ENCODE results near the gene MEF2C.

MEF2C gene

GRCh38 chr5:88688984-88689667 is 193.9 kb downstream of the MEF2C start:
- TF ChIP-seq CTCF (conservative IDR thresholded peaks at IDR 0.05; ENCODE audit: low read depth), result no peak
- DNase-seq (ENCODE audit: low spot score), result no peak
- no peak overlapping the region for H3K27ac ChIP-seq
- ChIA-PET POLR2A (ENCODE audit: low non-redundant PET) (no interaction called here), CTCF (interaction anchor here (0.6 to 5.0 kb wide), 4 partner anchors 790 to 1956 kb away, joined by 3 to 40 read pairs (median 4); no protein-coding TSS in a partner anchor)

GRCh38 chr5:88688156-88688983 is 194.6 kb downstream of the MEF2C start:
- no peak for TF ChIP-seq CTCF (conservative IDR thresholded peaks at IDR 0.05; ENCODE audit: low read depth)
- no peak overlapping the region for H3K27ac ChIP-seq
- CTCF ChIA-PET, result interaction anchor here (0.6 to 5.0 kb wide), 2 partner anchors 86 to 907 kb away, joined by 3 to 40 read pairs; no protein-coding TSS in a partner anchor
- DNase-seq (ENCODE audit: low spot score), result no peak
- POLR2A ChIA-PET (ENCODE audit: low non-redundant PET), result no interaction called here

- ChIA-PET POLR2A (ENCODE audit: low non-redundant PET) (no interaction called here), CTCF (interaction anchor here (0.6 to 5.0 kb wide), 3 partner anchors 85 to 1448 kb away, joined by 3 to 40 read pairs (median 3); no protein-coding TSS in a partner anchor)
- DNase-seq (ENCODE audit: low spot score), result no peak
- TF ChIP-seq CTCF (conservative IDR thresholded peaks at IDR 0.05; ENCODE audit: low read depth), result no peak
- no peak overlapping the region for H3K27ac ChIP-seq
These were observed 195.5 kb downstream of the MEF2C start for GRCh38 chr5:88687373-88687911.

GRCh38 chr5:88686726-88687125 is 196.3 kb downstream of the MEF2C start:
- no peak for DNase-seq (ENCODE audit: low spot score)
- H3K27ac ChIP-seq, result no peak overlapping the region
- ChIA-PET POLR2A (ENCODE audit: low non-redundant PET) (no interaction called here), CTCF (interaction anchor here (0.7 kb wide), 1 partner anchor 1447 kb away, joined by 3 read pairs; no protein-coding TSS in a partner anchor)
- no peak for TF ChIP-seq CTCF (conservative IDR thresholded peaks at IDR 0.05; ENCODE audit: low read depth)

GRCh38 chr5:88685591-88686541 is 197.1 kb downstream of the MEF2C start:
- H3K27ac ChIP-seq, result no peak overlapping the region
- DNase-seq (ENCODE audit: low spot score), result no peak
- CTCF ChIA-PET, result interaction anchor here (0.6 to 0.9 kb wide), 2 partner anchors 828 to 904 kb away, joined by 3 to 4 read pairs; no protein-coding TSS in a partner anchor
- POLR2A ChIA-PET (ENCODE audit: low non-redundant PET), result interaction anchor here (0.6 kb wide), 1 partner anchor 1546 kb away, joined by 5 read pairs; no protein-coding TSS in a partner anchor
- TF ChIP-seq CTCF (conservative IDR thresholded peaks at IDR 0.05; ENCODE audit: low read depth), result no peak

Measured in RWPE1 (cell line).